Measurements from ENCODE around the gene GPX4. TPM values are rescaled to one million over a fixed set of nuclear protein-coding genes. Genes with fewer than 3 reads are reported as not detected.

The GPX4 gene
- total and polyA plus RNA-seq, 2 experiments from 2014 or later: 351 to 573 TPM

DNA sequence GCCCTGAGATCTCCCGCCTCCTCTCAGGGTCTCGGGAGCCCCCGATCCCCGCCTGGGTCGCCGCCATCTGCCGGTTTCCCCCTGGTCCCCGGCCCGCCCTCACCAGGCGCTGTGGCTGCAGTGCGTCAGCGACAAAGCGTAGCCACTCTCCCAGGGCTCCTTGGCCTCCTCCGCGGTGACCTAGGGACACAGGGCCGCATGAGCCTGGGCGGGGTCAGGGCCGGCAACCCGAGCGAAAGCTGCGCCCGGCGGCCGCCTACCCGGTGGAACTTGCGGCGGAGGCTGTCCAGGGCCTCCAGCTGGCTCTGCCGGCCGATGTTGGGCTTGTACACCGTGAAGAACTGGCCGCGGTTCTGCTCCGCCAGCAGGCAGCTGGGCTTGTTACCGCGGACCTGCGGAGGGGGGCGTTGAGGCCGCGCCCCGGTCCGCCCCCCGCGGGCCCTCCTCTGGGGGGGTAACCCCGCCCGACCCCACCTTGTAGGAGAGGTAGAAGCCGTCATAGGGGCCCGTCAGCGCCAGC is 5.3 kb downstream of the GPX4 start:
- H3K27ac Mint-ChIP-seq: no peak overlapping the region
- no peaks in the 10 kb centered on the region for H3K4me1 ChIP-seq (ENCODE audit: insufficient read depth)
- no peaks in the 10 kb centered on the region for H3K9me2 ChIP-seq (ENCODE audit: insufficient read depth)
- no peak overlapping the region for H3K4me2 ChIP-seq
- H3K9me3 Mint-ChIP-seq: no peaks in the 10 kb centered on the region
- H4K20me1 ChIP-seq (replicated peaks; ENCODE audit: insufficient read depth): no peaks in the 10 kb centered on the region; the same call in 1 of the 2 replicates
- DNase-seq (ENCODE audit: low spot score) (no peak), ATAC-seq (no peak)
- H3K27ac ChIP-seq (ENCODE audit: low read depth): no peak overlapping the region
- no peak overlapping the region for H3K4me3 Mint-ChIP-seq
- H3K4me3 ChIP-seq: no peak overlapping the region
- H3K27me3 ChIP-seq (ENCODE audit: insufficient read depth): no peaks in the 10 kb centered on the region
- H3K36me3 Mint-ChIP-seq (ENCODE audit: low read depth): peaks cover 12% of the 10 kb centered on the region
- H3K79me2 ChIP-seq (replicated peaks; ENCODE audit: insufficient read depth): no peaks in the 10 kb centered on the region
- H2AFZ ChIP-seq: no peak overlapping the region
- peaks cover 10% of the 10 kb centered on the region for H3K27me3 Mint-ChIP-seq (ENCODE audit: insufficient read depth, low read depth, poor library complexity)
- TF ChIP-seq, protein P1, sequence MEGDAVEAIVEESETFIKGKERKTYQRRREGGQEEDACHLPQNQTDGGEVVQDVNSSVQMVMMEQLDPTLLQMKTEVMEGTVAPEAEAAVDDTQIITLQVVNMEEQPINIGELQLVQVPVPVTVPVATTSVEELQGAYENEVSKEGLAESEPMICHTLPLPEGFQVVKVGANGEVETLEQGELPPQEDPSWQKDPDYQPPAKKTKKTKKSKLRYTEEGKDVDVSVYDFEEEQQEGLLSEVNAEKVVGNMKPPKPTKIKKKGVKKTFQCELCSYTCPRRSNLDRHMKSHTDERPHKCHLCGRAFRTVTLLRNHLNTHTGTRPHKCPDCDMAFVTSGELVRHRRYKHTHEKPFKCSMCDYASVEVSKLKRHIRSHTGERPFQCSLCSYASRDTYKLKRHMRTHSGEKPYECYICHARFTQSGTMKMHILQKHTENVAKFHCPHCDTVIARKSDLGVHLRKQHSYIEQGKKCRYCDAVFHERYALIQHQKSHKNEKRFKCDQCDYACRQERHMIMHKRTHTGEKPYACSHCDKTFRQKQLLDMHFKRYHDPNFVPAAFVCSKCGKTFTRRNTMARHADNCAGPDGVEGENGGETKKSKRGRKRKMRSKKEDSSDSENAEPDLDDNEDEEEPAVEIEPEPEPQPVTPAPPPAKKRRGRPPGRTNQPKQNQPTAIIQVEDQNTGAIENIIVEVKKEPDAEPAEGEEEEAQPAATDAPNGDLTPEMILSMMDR (conservative IDR thresholded peaks at IDR 0.05; ENCODE audit: low read depth in 2 of 2): no peak
- TF ChIP-seq EZH2 (IDR thresholded peaks at IDR 0.05; ENCODE audit: low read depth, unreplicated experiment): no peak
- TF ChIP-seq, protein P2, sequence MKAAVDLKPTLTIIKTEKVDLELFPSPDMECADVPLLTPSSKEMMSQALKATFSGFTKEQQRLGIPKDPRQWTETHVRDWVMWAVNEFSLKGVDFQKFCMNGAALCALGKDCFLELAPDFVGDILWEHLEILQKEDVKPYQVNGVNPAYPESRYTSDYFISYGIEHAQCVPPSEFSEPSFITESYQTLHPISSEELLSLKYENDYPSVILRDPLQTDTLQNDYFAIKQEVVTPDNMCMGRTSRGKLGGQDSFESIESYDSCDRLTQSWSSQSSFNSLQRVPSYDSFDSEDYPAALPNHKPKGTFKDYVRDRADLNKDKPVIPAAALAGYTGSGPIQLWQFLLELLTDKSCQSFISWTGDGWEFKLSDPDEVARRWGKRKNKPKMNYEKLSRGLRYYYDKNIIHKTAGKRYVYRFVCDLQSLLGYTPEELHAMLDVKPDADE (IDR thresholded peaks at IDR 0.05): no peak
- TF ChIP-seq EZH2phosphoT487 (IDR thresholded peaks at IDR 0.05; ENCODE audit: unreplicated experiment): no peak
- no peak for TF ChIP-seq ZNF114 (CRISPR knock-in tag; IDR thresholded peaks at IDR 0.05)
- TF ChIP-seq STAT1 (IDR thresholded peaks at IDR 0.05; ENCODE audit: unreplicated experiment): no peak
- TF ChIP-seq CREB1 (CRISPR knock-in tag; IDR thresholded peaks at IDR 0.05; ENCODE audit: low read depth): no peak
- TF ChIP-seq, protein P3, sequence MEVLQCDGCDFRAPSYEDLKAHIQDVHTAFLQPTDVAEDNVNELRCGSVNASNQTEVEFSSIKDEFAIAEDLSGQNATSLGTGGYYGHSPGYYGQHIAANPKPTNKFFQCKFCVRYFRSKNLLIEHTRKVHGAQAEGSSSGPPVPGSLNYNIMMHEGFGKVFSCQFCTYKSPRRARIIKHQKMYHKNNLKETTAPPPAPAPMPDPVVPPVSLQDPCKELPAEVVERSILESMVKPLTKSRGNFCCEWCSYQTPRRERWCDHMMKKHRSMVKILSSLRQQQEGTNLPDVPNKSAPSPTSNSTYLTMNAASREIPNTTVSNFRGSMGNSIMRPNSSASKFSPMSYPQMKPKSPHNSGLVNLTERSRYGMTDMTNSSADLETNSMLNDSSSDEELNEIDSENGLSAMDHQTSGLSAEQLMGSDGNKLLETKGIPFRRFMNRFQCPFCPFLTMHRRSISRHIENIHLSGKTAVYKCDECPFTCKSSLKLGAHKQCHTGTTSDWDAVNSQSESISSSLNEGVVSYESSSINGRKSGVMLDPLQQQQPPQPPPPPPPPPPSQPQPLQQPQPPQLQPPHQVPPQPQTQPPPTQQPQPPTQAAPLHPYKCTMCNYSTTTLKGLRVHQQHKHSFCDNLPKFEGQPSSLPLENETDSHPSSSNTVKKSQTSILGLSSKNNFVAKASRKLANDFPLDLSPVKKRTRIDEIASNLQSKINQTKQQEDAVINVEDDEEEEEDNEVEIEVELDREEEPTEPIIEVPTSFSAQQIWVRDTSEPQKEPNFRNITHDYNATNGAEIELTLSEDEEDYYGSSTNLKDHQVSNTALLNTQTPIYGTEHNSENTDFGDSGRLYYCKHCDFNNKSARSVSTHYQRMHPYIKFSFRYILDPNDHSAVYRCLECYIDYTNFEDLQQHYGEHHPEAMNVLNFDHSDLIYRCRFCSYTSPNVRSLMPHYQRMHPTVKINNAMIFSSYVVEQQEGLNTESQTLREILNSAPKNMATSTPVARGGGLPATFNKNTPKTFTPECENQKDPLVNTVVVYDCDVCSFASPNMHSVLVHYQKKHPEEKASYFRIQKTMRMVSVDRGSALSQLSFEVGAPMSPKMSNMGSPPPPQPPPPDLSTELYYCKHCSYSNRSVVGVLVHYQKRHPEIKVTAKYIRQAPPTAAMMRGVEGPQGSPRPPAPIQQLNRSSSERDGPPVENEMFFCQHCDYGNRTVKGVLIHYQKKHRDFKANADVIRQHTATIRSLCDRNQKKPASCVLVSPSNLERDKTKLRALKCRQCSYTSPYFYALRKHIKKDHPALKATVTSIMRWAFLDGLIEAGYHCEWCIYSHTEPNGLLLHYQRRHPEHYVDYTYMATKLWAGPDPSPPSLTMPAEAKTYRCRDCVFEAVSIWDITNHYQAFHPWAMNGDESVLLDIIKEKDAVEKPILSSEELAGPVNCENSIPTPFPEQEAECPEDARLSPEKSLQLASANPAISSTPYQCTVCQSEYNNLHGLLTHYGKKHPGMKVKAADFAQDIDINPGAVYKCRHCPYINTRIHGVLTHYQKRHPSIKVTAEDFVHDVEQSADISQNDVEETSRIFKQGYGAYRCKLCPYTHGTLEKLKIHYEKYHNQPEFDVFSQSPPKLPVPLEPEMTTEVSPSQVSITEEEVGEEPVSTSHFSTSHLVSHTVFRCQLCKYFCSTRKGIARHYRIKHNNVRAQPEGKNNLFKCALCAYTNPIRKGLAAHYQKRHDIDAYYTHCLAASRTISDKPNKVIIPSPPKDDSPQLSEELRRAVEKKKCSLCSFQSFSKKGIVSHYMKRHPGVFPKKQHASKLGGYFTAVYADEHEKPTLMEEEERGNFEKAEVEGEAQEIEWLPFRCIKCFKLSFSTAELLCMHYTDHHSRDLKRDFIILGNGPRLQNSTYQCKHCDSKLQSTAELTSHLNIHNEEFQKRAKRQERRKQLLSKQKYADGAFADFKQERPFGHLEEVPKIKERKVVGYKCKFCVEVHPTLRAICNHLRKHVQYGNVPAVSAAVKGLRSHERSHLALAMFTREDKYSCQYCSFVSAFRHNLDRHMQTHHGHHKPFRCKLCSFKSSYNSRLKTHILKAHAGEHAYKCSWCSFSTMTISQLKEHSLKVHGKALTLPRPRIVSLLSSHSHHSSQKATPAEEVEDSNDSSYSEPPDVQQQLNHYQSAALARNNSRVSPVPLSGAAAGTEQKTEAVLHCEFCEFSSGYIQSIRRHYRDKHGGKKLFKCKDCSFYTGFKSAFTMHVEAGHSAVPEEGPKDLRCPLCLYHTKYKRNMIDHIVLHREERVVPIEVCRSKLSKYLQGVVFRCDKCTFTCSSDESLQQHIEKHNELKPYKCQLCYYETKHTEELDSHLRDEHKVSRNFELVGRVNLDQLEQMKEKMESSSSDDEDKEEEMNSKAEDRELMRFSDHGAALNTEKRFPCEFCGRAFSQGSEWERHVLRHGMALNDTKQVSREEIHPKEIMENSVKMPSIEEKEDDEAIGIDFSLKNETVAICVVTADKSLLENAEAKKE (CRISPR knock-in tag; IDR thresholded peaks at IDR 0.05): no peak
- TF ChIP-seq POLR2AphosphoS5 (IDR thresholded peaks at IDR 0.05; ENCODE audit: low read depth): no peak
- no peak for TF ChIP-seq JUNB (IDR thresholded peaks at IDR 0.05; ENCODE audit: unreplicated experiment)
- no peak for TF ChIP-seq ZNF331 (CRISPR knock-in tag; IDR thresholded peaks at IDR 0.05; ENCODE audit: low read depth)
- TF ChIP-seq NANOG (IDR thresholded peaks at IDR 0.05; ENCODE audit: borderline replicate concordance): no peak
- TF ChIP-seq, protein P4, sequence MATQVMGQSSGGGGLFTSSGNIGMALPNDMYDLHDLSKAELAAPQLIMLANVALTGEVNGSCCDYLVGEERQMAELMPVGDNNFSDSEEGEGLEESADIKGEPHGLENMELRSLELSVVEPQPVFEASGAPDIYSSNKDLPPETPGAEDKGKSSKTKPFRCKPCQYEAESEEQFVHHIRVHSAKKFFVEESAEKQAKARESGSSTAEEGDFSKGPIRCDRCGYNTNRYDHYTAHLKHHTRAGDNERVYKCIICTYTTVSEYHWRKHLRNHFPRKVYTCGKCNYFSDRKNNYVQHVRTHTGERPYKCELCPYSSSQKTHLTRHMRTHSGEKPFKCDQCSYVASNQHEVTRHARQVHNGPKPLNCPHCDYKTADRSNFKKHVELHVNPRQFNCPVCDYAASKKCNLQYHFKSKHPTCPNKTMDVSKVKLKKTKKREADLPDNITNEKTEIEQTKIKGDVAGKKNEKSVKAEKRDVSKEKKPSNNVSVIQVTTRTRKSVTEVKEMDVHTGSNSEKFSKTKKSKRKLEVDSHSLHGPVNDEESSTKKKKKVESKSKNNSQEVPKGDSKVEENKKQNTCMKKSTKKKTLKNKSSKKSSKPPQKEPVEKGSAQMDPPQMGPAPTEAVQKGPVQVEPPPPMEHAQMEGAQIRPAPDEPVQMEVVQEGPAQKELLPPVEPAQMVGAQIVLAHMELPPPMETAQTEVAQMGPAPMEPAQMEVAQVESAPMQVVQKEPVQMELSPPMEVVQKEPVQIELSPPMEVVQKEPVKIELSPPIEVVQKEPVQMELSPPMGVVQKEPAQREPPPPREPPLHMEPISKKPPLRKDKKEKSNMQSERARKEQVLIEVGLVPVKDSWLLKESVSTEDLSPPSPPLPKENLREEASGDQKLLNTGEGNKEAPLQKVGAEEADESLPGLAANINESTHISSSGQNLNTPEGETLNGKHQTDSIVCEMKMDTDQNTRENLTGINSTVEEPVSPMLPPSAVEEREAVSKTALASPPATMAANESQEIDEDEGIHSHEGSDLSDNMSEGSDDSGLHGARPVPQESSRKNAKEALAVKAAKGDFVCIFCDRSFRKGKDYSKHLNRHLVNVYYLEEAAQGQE (IDR thresholded peaks at IDR 0.05; ENCODE audit: unreplicated experiment): no peak
- H3K36me3 ChIP-seq (ENCODE audit: insufficient read depth): 0 out of 2 replicates have a peak, but pooled peaks cover 3% of the 10 kb centered on the region
- H3F3A ChIP-seq (replicated peaks; ENCODE audit: low read depth): 0 out of 2 replicates have a peak, but pooled peaks cover 10% of the 10 kb centered on the region
- peaks cover 11% of the 10 kb centered on the region; the same call in 1 of the 3 replicates for H3K4me1 Mint-ChIP-seq
